Stimulated activated CD4-positive, alpha-beta T cell treated with anti-CD3 and anti-CD28 coated beads, Interleukin-4, amount 100 ng/mL, for 1 hour (primary cell): ENCODE results near the gene GPR39.
"Not testable (repeated sequence)": the region's sequence is repeated elsewhere in the genome, so short reads cannot be mapped to it uniquely, and the experiment has no call there.

ENCODE experiments used
- DNase-seq: peaks from one replicate; pipeline ENCODE4 v3.0.0-alpha.2; 2020

GPR39 gene

DNA sequence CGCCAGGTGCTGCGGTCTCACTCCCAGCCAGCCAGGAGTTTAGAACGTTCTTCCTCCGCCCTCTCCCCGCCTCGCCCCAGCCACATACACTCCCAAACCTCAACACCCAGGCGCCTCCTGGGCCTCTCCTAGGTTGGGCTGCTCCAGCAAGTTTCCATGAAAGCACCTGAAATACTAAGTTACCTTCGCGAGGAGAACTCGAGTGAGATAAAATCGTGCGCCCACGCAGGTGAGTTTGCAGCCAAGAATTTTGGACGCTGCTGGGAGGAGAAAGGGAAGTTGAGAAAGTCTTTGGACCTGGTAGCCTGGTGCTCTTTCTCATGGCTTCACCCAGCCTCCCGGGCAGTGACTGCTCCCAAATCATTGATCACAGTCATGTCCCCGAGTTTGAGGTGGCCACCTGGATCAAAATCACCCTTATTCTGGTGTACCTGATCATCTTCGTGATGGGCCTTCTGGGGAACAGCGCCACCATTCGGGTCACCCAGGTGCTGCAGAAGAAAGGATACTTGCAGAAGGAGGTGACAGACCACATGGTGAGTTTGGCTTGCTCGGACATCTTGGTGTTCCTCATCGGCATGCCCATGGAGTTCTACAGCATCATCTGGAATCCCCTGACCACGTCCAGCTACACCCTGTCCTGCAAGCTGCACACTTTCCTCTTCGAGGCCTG lies at the start of gene GPR39:
Gene GPR39 (plus strand): TSS at position 83 of the 673 bp plus-strand sequence.
- DNase-seq: no peak

DNA sequence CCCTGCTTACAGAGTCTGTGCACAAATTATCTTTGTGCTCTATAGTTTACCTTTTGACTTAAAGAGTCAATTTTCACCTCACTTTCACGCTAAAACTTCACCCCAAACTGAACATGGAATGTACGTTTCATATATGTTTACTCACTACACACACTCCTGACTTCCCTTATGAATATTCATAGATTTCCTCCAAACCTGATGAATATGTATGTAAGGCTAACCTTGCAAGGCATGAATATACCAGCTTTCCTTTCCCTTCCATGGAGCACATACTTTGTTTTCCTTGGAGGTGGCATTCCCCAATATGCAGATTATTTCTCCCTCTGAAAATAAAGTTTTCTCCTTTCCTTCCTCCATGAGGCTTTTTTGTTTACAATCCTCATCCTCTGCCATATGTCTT lies 48.4 kb upstream of the GPR39 start:
- no peak for DNase-seq

DNA sequence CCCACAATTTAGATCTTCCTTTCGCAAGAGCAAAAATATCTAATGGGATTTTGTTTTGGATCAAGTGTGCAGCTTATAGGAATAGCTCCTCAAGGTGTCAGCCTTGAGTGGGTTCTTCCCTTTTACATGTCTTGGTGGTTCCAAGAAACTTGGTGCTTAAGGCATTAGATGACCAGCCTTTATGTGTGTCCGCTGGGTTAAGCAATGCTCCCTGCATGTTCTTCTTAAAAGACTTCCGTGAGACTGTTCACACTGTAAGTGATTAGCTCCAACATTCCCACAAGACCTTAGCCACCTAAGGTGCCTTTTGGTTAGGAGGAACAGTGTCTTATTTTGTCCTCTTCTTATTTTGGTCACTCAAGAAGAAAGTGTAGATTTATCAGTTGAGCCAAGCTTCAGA lies 44.3 kb upstream of the GPR39 start:
- DNase-seq: no peak

DNA sequence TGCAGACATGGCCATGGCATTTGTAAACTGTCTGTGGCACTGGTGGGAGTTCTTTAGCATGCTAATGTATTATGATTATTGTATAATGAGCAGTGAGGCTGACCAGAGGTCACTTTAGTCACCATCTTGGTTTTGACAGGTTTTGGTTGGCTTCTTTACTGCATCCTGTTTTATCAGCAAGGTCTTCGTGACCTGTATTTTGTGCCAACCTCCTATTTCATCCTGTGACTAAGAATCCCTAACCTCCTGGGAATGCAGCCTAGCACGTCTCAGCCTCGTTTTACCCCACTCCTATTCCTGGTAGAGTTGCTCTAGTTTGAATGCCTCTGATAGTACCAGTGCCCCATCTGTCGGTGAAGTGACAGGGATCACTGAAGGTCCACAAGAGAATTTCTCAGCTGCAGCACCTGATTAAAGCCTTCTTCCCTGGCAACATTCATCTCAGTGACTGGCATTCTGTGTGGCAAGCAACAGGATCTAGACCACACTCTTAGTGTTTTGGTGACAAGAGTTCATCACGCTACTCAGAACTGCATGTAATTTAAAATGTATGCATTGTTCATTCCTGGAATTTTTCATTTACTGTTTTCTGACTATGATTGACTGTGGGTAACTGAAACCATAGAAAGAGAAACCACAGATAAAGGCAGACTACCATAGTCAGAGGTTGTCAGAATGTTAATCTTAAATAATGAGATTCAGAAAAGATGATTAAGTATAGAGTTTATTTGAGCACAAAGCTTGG lies 43.0 kb upstream of the GPR39 start:
- no peak for DNase-seq

DNA sequence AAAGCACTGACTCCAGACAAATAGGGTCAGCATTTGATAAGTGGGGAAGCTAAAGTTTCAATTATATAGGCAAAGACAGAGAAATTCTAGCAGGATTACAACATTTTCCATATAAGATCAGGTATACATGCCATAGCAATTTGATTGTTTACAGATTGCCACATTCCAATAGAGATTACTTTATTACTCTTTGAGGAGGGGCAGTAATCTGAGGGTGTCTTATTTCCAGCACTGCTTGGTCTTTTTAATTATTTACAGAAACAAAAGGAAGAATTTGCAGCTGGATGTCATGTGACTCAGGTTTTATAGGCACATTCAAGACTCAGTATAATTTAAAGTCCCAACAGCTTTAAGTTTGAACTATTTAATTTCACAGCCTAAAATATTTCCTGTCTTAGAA lies 42.5 kb upstream of the GPR39 start:
- no peak for DNase-seq

DNA sequence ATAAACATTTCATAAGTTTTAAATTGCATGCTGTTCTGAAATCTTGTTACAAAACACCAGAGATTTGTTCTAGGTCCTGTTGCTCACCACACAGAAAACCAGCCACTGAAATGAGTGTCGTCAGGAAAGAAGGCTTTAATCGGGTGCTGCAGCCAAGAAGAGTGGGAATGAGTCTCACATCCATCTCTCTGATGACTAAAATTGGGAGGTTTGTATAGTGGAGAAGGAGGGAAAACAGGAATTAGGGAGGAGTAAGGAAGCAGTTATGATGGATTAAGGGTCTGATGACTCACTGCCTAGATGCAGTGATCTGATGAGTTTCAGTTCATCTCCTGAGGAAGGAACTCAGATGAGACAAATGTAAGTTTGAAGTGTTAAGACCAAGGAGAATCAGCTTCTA lies 42.1 kb upstream of the GPR39 start:
- no peak for DNase-seq

DNA sequence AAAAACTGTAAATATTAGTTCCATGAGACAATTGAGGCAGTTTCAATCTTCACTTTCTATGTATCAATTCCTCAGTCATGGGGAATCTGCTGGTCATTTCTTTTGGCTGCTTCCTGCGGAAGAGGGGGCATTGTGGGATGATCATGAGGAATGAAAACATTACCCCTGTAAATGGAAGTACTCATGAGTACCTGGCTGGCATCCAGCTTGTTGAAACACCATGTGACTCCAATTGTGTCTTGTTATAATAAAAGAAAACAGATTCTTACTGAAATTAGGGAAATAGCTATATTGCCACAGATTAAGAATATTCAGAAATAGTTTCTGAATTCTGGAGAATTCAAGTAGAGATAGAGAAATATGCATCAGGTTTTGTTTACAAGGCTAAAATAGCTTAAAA lies 41.6 kb upstream of the GPR39 start:
- no peak for DNase-seq

DNA sequence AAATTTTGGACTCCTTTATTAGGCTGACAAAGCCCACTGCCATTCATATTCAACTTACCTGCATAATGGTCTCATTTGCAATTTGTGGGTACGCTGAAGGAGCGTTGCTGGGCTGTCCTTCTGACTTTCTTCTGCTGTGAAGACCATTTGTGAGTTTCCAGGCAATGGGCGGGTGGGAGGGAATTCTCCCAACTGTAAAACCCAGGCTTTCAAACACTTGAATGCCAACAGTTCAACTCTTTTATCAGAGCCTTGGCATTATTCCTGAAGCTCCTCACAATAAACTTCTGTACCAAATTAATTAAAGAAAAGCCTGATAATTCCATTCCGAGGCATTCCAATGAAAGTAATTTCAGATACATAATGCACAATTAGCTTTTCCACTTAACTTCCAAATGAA lies 35.2 kb upstream of the GPR39 start:
- DNase-seq: no peak

DNA sequence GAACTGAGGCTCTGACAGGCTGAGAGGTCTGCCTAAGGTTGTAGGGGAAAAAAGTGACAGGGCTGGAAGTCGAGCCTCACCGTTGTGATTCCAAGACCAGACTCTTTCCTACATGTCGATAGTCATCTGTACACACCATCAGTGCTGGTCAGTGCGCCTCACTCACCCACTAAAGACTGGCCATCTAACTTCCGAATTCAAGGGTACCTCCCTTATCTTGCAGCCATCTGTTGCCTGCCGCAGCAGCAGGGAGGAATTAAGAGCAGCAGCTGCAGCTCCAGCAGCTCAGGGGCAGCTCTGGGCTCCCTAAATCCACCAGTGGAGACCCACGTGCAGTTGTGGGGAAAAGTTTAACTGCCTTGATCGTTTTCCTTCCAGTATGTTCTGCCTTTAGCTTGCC lies 32.6 kb upstream of the GPR39 start:
- DNase-seq: no peak

DNA sequence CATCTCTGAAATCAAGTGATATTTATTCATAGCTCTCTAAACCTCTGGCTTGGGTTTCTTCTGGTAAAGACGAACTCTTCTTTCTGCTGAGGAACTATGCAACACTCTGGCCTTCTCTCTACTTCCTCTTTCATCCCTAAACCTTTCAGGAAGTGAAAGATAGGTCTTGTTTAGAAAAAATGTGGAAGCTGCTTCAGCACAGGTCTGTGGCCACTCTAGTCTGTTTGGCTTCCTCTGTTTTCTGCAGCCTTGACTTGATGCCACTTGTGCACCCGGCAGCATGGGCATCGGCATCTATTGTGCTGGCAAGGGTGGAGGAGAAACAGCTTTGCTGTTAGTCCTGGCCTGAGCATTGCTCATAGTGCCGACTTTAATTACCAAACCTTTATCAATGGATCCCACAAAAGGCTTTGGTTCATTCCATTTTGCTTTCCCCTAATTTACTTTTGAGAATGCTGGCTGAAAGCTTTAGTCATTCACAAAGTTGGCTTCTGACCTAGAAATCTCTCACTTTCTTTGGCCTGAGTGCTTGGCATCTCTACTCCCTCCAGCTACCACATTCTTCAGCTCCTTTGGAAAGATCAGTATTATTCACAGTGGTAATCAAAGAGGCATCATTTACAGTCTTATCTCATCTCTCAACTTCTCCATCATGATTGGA lies 32.0 kb upstream of the GPR39 start:
- DNase-seq: no peak

DNA sequence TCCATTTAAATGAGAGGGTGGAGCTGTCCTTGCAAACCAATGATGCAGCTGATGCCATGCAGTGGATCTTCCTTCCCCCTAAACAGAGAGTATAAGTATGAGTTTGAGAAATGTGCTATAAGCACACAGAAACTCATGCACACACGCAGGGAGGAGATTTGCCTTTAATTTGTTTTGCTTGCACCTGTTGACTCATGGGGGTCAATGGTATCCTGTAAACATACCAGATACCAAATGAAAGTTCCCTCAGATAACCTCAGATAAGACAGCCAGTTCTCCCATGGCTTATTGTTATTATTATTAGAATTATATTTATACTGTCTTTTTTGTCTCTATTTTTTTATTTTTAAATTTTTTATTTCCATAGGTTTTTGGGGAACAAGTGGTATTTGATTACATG lies 29.5 kb upstream of the GPR39 start:
- DNase-seq: no peak

DNA sequence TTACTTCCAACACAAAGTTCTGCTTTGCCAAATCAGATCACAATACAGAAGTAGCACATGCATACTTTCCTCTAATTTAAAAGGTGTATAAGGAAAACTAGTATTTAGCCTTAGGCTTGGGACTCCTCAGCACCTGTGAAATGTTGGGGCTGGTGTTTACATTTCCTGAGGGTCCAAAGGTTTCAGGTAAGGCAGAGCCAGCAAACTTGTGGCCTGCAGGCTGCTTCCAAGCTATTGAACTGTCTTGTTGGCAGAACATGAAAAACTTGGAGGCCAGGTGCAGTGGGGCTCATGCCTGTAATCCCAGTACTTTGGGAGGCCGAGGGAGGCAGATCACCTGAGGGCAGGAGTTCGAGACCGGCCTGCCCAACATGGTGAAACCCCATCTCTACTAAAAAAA lies 26.5 kb upstream of the GPR39 start:
- no peak for DNase-seq

DNA sequence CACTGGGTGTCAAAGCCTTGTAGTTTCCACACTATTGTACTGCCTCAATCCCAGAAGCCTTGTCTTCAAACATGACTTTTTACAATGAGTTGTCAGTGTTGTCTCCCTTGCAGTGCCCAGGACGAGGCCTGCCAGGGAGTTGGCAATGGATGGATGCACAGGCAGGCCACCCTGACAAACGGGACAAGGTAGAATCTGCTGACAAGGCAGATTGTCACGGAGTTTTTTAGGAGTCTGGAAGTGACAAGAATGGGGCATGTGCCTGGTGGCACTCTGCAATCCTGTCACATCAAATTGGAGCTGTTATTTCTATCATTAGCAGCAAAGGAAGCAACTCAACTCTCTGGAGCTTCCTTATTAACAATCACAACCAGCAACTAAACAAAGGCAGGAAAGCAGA lies 25.2 kb upstream of the GPR39 start:
- DNase-seq: no peak

DNA sequence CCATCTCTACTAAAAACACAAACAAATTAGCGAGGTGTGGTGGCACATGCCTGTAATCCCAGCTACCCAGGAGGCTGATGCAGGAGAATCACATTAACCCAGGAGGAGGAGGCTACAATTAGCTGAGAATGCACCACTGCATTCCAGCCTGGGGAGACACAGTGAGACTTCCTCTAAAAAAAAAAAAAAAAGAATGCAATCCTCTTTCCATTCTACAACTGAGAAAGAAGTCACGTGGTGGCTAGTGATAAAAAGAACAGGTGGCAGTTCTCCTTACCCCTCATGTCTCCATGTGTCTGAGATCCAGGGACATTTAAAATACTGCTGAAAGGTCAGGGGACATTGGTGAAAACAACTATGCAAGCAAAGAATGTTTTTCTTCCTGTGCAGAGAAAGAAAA lies 24.4 kb upstream of the GPR39 start:
- no peak for DNase-seq

DNA sequence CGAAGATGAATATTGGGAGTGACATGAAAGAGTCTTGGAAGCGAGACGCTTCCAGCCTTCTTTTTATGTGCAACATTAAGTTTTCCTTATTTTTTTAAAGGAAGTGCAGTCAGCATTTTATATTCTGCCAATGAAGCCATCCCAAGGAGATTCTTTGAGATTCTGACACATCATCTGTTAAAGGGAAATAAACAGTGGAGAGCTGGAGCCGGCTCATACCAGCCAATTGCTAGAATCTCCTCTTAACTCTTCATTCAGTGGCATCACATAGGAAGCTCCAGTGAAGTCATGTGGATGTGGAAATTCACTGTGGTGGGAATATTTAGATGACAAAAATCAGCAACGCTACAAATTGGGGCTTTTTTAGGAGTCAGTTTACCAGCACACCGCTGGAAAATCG lies 23.7 kb upstream of the GPR39 start:
- no peak for DNase-seq

DNA sequence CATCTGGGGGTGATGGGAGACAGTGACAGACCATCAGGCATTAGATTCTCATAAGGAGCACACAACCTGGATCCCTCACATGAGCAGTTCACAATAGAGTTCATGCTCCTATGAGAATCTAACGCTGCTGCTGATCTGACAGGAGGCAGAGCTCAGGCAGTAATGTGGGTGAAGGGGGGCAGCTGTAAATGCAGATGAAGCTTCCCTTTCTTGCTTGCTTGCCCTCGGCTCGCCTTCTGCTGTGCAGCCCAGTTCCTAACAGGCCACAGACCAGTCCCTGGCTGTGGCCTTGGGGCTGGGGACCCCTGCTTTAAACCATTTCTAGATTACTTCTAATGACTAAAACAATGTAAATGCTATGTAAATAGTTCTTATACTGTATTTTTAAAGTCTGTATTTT lies 19.6 kb upstream of the GPR39 start:
- not testable (repeated sequence) for DNase-seq

DNA sequence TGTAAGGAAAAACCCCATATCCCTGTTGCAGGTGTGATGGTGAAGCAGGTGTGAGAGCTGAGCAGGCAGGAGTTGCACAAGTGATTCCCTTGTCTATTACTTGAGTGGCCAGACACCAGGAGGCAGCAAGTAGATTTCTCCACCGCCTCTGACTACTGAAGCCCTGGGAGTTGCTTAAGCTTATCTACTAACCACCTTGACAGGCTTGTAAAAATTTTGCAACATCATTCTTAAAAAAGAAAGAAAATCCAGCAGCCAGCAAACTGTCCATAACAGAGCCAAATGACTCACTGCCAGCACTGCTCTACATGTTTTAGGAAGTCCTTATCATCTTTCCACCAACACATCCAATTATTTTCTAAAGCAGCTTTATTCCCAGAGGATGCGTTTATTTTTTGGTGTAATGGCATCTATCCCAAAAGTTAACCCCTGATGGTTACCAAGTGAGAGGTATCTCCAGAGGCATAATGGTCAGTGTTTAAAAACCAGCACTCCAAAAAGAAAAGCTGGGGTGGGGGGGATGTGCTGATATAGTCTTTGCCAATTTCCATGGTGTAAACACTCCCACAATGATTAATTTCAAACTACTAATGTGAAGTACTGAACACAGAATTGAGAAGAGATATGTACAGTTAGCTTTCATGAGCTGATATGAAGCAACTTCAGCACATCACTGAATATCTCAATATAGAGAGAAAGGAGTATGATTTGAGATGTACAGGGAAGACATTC lies 16.3 kb upstream of the GPR39 start:
- DNase-seq: no peak

DNA sequence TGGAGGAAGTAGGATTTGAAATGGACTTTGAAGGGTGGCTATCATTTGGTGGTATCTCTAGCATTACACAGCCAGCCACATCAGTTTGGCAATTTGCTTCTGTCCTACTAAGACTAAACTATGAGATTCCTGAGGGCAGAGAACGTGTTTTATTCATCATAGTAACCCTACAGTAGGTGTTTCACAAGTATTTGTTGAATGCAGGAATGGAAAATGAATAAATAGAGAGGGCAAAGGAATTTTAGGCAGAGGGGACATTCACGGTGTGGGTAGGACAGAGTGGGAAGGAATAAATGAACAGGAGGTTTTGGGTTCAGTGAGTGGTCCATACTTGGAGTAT lies 15.7 kb upstream of the GPR39 start:
- no peak for DNase-seq

DNA sequence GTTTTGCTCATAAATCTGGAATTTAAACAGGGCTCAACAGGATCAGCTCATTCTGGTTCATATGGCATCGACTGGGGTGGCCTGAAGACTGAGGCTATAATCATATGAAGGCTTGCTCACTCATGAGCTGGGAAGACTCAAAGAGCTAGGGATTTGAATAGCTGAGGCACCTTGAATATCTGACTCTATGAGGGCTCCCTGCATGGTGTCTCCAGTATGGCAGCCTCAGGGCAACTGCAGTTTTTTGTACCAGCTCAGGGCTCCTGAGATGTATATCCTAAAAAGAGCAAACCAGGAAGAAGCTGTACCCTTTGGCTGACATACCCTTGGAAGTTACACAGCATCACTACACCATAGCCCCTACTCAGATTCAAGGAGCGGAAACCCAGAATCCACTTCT lies 15.3 kb upstream of the GPR39 start:
- DNase-seq: no peak

DNA sequence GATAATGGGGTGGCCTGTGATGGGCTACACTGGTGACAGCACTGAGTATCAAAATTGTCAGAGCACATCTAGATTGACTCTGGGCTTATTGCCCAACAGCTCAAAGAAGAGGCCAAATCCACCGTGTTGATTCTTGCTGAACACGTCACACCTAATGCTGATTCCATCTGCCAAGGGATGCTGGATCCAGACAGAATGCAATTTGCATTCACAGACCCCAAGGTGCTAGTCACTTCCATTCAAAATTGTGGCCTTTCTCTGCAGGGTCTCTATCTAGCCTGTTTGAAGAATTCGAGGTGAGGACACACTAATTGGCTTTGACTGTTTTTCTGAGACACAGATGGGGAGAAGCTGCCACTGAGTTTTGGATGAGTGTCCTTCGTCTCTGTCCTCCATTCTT lies 13.5 kb upstream of the GPR39 start:
- DNase-seq: no peak

DNA sequence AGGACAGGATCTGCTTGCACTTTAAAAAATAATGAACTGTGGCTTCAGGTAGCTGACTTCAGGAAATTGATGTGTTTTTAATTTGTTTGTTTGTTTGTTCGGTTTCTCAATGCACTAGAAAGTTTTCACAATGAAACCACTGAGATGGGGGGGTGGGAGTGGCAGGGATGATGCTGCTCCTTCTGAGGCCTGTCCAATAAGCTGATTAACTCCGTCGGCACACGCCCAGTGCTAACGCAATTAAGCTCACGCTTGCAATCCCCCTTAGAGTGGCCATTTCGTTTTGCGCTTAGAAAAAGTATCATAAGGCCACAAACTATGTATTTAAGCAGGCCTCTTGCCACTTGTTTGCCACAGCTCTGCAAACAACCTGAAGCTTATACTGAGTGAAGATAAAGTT lies 12.5 kb upstream of the GPR39 start:
- no peak for DNase-seq

DNA sequence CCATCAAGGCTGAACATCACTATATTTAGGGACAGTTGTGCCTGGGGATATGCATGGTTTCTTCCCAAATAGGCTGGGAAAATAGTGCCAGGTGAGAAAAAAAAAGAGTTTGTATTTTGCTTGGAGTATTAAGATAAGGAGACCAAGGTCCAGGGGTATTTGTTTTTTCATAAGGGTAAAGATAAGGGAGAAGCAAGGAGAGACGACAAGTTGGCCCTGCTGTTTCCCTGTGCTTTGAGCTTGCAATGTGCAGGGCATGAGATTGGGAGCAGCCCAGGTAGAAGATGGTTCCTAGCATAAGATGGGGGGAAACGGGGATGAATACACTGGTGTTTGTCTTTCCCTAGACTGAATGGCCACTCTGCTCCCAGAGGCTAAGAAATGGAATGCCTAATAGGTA lies 8.8 kb upstream of the GPR39 start:
- DNase-seq: no peak

DNA sequence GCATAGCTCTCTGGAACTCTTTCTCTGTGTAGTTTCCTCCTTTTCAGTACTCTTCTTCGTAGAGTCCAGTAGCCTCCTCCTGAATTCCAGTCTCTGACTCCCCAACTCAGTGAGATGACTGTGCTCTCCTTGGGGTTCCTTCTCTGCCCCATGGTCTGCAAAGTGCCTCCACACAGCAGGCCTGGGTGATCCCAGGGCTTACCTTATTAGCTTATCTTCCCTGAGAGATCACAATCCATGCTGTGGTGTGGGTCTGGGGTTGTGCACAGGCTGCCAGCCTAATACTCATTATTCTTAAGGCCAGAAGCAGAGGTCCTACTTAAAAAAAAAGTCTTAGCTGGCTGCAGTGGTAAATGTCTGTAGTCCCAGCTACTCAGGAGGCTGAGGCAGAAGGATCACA lies 4.6 kb upstream of the GPR39 start:
- no peak for DNase-seq

DNA sequence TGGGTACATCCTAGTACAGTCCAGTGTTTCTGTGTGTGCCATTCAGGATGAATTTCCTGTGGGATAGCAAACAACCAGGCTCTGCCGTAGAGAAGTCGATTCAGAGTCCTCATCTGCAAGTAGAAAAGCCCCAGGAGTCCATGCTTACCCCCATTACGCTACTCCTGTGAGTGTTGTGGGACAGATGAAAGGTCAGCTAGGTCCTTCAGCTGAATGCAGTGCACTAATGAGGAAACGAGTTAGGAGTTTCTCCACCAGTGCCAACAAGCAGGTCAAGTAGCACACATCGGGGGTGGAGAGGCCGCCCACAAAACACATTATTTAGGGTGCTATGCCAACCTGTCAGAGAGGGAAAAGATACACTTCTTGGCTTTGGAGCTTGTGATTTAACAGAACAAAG lies 2.5 kb upstream of the GPR39 start:
- DNase-seq: no peak
